ENCODE results near the gene LRRC59.

DNA sequence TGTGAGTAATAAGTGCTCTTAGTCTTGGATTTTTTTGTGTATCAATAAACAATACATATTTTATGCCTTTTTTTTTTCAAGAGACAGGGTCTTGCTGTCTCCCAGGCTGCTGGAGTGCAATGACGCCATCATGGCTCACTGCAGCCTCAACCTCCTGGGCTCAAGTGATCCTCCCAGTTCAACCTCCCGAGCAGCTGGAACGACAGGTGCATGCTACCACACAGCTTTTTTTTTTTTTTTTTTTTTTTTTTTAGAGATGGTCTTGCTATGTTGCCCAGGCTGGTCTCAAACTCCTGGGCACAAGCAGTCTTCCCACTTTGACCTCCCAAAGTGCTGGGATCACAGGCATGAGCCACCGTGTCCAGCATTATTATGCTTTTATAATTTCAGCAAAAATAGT lies 41.7 kb upstream of the LRRC59 start:
- TF ChIP-seq AKAP8 (CRISPR knock-in tag; IDR thresholded peaks at IDR 0.05): no peak
- TF ChIP-seq, protein P1, sequence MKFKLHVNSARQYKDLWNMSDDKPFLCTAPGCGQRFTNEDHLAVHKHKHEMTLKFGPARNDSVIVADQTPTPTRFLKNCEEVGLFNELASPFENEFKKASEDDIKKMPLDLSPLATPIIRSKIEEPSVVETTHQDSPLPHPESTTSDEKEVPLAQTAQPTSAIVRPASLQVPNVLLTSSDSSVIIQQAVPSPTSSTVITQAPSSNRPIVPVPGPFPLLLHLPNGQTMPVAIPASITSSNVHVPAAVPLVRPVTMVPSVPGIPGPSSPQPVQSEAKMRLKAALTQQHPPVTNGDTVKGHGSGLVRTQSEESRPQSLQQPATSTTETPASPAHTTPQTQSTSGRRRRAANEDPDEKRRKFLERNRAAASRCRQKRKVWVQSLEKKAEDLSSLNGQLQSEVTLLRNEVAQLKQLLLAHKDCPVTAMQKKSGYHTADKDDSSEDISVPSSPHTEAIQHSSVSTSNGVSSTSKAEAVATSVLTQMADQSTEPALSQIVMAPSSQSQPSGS (CRISPR knock-in tag; IDR thresholded peaks at IDR 0.05): no peak
- TF ChIP-seq HDAC1 (CRISPR knock-in tag; IDR thresholded peaks at IDR 0.05): no peak
- TF ChIP-seq TSC22D2 (CRISPR knock-in tag; IDR thresholded peaks at IDR 0.05; ENCODE audit: borderline replicate concordance): no peak
- TF ChIP-seq CTCF (CRISPR knock-in tag; IDR thresholded peaks at IDR 0.05): no peak
- TF ChIP-seq, protein P2, sequence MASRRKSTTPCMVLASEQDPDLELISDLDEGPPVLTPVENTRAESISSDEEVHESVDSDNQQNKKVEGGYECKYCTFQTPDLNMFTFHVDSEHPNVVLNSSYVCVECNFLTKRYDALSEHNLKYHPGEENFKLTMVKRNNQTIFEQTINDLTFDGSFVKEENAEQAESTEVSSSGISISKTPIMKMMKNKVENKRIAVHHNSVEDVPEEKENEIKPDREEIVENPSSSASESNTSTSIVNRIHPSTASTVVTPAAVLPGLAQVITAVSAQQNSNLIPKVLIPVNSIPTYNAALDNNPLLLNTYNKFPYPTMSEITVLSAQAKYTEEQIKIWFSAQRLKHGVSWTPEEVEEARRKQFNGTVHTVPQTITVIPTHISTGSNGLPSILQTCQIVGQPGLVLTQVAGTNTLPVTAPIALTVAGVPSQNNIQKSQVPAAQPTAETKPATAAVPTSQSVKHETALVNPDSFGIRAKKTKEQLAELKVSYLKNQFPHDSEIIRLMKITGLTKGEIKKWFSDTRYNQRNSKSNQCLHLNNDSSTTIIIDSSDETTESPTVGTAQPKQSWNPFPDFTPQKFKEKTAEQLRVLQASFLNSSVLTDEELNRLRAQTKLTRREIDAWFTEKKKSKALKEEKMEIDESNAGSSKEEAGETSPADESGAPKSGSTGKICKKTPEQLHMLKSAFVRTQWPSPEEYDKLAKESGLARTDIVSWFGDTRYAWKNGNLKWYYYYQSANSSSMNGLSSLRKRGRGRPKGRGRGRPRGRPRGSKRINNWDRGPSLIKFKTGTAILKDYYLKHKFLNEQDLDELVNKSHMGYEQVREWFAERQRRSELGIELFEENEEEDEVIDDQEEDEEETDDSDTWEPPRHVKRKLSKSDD (CRISPR knock-in tag; IDR thresholded peaks at IDR 0.05; ENCODE audit: low read depth): no peak

Measured in HepG2 (cell line).